GM13976 (cell line): ENCODE measurements around the gene PPP2R2B.

Experiments used
- DNase-seq: peaks from one replicate; pipeline ENCODE4 v3.0.0; 2012; ENCODE audit warnings: low spot score
- CTCF ChIP-seq: IDR thresholded peaks from 2 replicates; pipeline ENCODE4 v1.5.1; 2012; ENCODE audit warnings: borderline replicate concordance, mild to moderate bottlenecking; ENCODE audit not compliant: insufficient read depth; ENCODE audit errors: extremely low read depth, missing control alignments, control extremely low read depth
- in situ Hi-C: fragments of 300-500 bp; cut with MboI; formaldehyde crosslinking; loops from one replicate; pipeline ENCODE4 v1.12.0; 2022; ENCODE audit warnings: low sequenced_read_pairs, mixed read lengths, inconsistent platforms; ENCODE audit not compliant: unreplicated experiment

Gene PPP2R2B

GRCh38 chr5:146699664-146700418 lies 178.7 kb downstream of the PPP2R2B start:
- no peak for DNase-seq
- in situ Hi-C loops = no loop called here
- no peak for TF ChIP-seq CTCF

- no peak for DNase-seq
- in situ Hi-C loops = no loop called here
- no peak for TF ChIP-seq CTCF
Observed at GRCh38 chr5:146699138-146699537, 179.4 kb downstream of the PPP2R2B start.

GRCh38 chr5:146698651-146699050 lies 179.9 kb downstream of the PPP2R2B start:
- in situ Hi-C loops = no loop called here
- no peak for TF ChIP-seq CTCF
- DNase-seq = no peak

GRCh38 chr5:146697211-146697610 lies 181.3 kb downstream of the PPP2R2B start:
- in situ Hi-C loops = no loop called here
- DNase-seq = no peak
- no peak for TF ChIP-seq CTCF

GRCh38 chr5:146695646-146696045 lies 182.9 kb downstream of the PPP2R2B start:
- no peak for DNase-seq
- in situ Hi-C loops = no loop called here
- TF ChIP-seq CTCF = no peak

- TF ChIP-seq CTCF = no peak
- in situ Hi-C loops = no loop called here
- DNase-seq = no peak
Observed at GRCh38 chr5:146690880-146691355, 187.6 kb downstream of the PPP2R2B start.

GRCh38 chr5:146687630-146688029 lies 190.9 kb downstream of the PPP2R2B start:
- in situ Hi-C loops = no loop called here
- no peak for DNase-seq

More at GRCh38 chr5:146687630-146688029, 190.9 kb downstream of the PPP2R2B start:
- TF ChIP-seq CTCF = no peak
